GM12891 (cell line): Measurements from ENCODE around the gene MAMDC2.

Experiments
- DNase-seq: peaks from one replicate; pipeline ENCODE4 v3.0.0; 2011; ENCODE audit warnings: low spot score; ENCODE audit not compliant: insufficient read length
- FAIRE-seq: peaks from 2 replicates; lab custom pipeline; 2011; peaks lifted over from hg19 to GRCh38; lab: Jason Lieb, UNC
- PAX5 ChIP-seq: IDR thresholded peaks from 2 replicates; pipeline ENCODE4 v1.6.1; 2011; ENCODE audit warnings: low read length, moderate library complexity, mild to moderate bottlenecking; ENCODE audit not compliant: insufficient read depth, severe bottlenecking
- POLR2A ChIP-seq: IDR thresholded peaks from 2 replicates; pipeline ENCODE4 v1.6.1; 2011; ENCODE audit warnings: low read depth, low read length, control low read depth
- POLR2AphosphoS5 ChIP-seq: IDR thresholded peaks from 2 replicates; pipeline ENCODE4 v1.6.1; 2011; ENCODE audit warnings: low read depth, low read length, control low read depth
- POU2F2 ChIP-seq: IDR thresholded peaks from 2 replicates; pipeline ENCODE4 v1.6.1; 2011; ENCODE audit warnings: low read depth, mild to moderate bottlenecking, control low read depth, low read length, moderate library complexity
- SPI1 ChIP-seq: IDR thresholded peaks from 2 replicates; pipeline ENCODE4 v1.6.1; 2011; ENCODE audit warnings: low read depth, low read length, control low read depth
- TAF1 ChIP-seq: IDR thresholded peaks from 2 replicates; pipeline ENCODE4 v1.6.1; 2011; ENCODE audit warnings: low read depth, low read length, control low read depth

Gene MAMDC2

DNA sequence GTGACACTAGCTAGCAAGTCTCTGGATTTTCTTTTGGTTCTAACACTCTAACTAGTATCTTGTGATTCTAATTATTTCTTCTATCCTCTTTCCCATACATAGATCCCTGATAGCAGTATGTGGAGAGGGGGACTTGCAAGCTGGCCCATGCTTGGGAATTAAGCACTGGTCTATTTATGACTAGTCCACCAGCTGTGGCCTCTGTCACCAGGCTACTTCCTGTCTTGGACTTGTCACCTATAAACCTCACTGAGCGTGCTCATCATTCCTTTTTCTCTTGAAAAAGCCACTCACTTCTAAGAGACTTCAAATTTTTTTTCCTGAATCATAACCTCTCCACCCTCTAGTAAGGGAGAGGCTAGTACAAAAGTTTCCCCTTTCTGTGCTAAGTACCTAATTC, 32.3 kb upstream of the MAMDC2 start:
- DNase-seq (no peak), FAIRE-seq (no peak)
- no peak for TF ChIP-seq SPI1

DNA sequence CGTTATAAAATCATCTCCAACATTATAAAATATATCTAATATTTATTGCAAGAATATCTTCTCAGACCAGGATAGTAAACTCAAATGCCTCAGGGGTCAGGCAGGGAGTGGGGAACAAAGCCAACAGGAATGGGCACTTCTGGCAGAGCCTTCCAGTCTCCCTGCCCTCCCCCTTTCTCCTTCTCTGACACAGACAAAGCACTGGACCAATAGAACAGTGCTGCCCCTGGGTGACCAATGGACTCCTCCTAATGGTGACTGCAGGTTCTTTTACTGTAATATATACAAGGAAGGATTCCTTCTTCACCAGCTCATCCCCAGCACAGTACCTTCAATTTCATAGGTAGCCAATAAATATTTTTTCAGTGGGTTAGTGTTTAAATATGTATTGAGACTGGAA, 31.1 kb upstream of the MAMDC2 start:
- DNase-seq (no peak), FAIRE-seq (no peak)
- TF ChIP-seq TAF1, result no peak
- TF ChIP-seq POLR2A, result no peak
- no peak for TF ChIP-seq POLR2AphosphoS5
- TF ChIP-seq SPI1, result no peak
- no peak for TF ChIP-seq POU2F2
- TF ChIP-seq PAX5, result no peak

DNA sequence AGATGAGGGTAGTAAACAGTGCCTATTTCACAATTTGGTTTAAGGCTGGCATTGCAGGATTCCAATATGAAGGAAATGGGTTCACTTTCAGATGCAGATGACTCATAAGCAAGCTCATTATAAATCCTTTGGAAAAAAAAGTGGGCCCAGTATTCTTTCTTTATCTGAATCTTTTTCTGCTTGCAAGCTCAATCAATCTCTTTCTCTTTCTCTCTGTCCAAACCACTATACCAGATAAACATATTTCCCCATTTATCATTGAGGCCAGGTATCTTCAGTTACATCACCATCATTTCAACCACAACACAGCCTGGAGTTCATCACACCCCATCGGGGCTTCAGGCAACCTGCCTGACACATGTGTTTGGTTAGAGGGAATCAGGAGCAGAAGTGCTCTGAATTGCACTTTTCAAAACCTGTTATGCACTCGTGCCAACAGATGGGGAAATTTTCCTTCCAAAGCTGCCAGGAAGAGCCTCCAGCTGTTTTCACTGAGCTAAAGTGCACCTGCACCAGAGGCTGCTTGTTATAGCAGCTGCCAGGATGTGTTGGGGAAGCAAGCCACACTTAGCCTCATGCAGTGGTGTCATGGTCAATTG, 30.0 kb upstream of the MAMDC2 start:
- FAIRE-seq (no peak), DNase-seq (no peak)
- TF ChIP-seq POLR2AphosphoS5 (no peak), POU2F2 (no peak), SPI1 (no peak), PAX5 (no peak), TAF1 (no peak), POLR2A (no peak)

DNA sequence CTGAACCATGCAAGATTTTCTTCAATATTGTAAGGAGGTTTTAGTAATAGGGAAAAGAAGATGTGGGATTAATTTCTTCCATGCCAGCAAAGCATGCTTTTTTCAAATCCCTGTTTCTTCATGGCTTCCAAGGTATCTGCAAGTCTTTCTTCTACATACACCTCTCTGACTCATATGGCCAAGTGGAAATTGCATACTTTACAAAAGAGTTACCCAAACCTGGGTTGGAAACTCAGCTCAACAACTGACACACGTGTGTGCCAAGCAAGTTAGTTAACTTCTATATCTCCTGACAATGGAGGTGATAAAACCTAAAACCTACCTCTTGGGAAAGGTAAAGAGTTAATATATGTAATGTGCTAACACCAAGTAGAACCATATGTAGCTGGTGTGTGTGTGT, 28.5 kb upstream of the MAMDC2 start:
- FAIRE-seq, result no peak
- DNase-seq, result no peak
- TF ChIP-seq POLR2AphosphoS5, result no peak

DNA sequence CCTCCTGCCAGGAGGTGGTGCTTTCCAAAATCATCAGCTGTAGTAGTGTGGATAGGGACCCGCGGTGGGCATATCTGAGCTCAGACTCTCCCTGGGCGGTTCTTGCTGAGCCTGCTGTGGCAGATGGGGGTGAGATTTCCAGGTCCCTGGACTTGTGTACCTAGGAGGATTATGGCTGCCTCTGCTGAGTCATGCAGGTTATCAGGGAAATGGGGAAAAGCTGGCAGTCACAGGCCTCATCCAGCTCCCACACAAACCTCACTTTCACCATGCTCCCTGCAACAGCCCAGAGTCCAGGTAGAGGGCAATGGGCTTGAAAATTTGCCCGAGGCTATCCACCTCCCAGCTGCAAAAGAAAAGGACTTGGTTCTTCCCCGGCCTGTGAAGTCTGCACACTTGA, 23.4 kb upstream of the MAMDC2 start:
- TF ChIP-seq POU2F2, result no peak
- TF ChIP-seq PAX5, result no peak
- no peak for TF ChIP-seq TAF1
- no peak for TF ChIP-seq SPI1
- no peak for TF ChIP-seq POLR2A
- no peak for TF ChIP-seq POLR2AphosphoS5
- DNase-seq (no peak), FAIRE-seq (no peak)

DNA sequence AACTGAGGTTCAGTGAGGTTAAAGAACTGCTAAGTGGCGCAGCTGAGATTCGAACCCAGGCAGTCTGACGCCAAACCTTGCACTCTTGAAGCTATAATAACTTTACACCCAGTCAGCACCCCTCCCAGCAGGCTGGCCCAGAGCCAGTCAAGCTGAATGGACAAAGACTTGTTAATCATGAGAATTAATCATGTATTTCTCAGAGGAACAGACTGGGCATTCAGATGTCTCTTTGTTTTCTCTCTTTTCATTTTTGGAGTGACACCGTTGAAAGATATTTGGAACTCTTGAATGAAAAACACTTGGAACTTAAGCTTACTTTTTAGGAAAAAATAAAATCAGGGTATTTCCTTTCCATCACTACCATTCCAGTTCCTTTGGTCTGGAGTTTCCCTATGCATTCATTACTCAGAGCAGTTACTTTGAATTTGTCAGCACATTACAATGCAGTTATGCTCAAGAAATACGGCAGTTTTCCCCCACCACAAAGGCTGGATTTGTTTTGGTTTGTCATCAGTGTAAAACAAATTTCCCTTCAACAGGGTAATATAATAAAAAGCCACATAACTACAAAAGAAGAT, 22.6 kb upstream of the MAMDC2 start:
- no peak for DNase-seq

DNA sequence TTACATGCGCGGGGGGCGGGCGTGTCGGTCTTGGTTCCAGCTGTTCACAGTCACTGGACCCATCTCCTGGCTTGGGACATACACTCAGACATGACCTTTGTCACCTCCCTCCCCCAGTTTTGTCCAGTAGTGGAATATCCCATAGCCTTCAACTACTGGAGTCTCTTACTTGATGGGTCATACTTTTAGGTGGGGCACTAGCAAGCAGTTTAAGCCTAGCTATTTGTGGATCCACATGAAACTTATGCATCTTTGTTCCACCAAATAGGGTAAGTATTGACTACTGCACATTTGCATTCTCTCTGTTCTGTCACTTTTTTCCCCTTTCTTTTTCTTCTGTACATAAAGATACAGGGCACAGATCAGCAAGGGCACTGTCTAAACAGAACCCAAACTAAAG, 15.4 kb upstream of the MAMDC2 start:
- no peak for FAIRE-seq
- TF ChIP-seq POLR2A (no peak), SPI1 (no peak), POLR2AphosphoS5 (no peak), POU2F2 (no peak), PAX5 (no peak), TAF1 (no peak)
- no peak for DNase-seq

More for the DNA sequence above, 22.6 kb upstream of the MAMDC2 start:
- TF ChIP-seq SPI1 (no peak), POU2F2 (no peak), POLR2A (no peak), POLR2AphosphoS5 (no peak), TAF1 (no peak), PAX5 (no peak)
- no peak for FAIRE-seq

DNA sequence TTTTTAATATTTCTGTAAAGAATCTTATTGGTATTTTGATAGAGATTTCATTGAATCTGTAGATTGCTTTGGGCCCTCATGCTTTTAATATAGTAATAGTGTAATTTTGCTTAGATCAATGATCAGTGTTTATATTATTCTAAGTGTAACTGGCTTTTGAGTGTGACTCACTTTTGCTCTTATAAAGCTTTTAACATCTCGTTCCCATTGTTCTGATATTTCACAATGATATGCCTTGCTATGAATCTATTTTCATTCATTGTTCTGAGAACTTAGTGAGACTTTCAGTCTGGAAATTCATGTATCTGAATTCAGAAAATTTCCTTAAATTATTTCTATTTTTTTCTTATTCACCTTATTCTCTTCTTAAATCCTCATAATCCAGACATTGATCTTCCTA, 13.5 kb upstream of the MAMDC2 start:
- DNase-seq, result no peak
- TF ChIP-seq PAX5 (no peak), POLR2A (no peak), POLR2AphosphoS5 (no peak), SPI1 (no peak)
- no peak for FAIRE-seq

DNA sequence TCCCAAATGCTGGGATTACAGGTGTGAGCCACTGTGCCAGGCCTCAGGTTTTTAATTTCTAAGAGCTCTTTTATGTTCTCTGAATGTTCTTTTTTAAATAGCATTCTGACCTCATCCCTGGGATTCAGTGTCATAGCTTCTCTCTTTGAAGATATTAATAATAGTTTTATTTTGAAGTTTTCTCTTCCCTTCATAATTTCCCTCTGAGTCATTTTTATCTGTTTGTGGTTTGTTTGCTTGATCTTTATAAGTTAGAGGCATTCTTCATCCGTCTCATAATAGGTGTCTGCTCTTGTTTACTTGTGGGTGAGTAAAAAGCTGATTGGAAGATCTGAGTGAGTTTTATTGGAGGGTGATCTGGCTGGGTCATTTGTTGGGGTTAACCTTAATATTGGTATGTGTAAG, 12.5 kb upstream of the MAMDC2 start:
- DNase-seq (no peak), FAIRE-seq (no peak)
- TF ChIP-seq PAX5 (no peak), POLR2AphosphoS5 (no peak), POU2F2 (no peak), SPI1 (no peak), TAF1 (no peak), POLR2A (no peak)

DNA sequence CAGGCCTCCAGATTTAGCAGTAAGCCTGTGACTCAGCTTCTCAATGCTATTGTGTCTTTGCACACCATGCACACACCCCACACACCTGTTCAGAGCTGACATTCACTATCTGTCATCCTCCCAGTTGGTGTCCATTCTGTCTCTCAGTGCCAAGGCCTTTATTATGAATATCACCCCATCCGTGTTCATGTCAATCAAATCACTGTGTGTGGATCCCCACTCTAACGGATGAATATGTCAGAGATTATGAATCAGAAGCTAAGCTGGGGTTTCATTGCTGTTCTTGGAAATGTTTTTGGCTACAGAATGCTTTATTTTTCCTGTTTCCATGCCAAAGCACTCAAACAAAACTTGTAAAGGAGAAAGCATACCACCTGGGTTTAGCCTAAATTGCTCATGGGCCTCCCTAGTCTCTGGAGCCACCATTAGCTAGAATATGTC, 9.4 kb upstream of the MAMDC2 start:
- no peak for DNase-seq
- TF ChIP-seq SPI1, result no peak
- no peak for TF ChIP-seq TAF1
- no peak for TF ChIP-seq POLR2AphosphoS5
- no peak for TF ChIP-seq PAX5
- TF ChIP-seq POU2F2, result no peak
- no peak for TF ChIP-seq POLR2A
- no peak for FAIRE-seq

DNA sequence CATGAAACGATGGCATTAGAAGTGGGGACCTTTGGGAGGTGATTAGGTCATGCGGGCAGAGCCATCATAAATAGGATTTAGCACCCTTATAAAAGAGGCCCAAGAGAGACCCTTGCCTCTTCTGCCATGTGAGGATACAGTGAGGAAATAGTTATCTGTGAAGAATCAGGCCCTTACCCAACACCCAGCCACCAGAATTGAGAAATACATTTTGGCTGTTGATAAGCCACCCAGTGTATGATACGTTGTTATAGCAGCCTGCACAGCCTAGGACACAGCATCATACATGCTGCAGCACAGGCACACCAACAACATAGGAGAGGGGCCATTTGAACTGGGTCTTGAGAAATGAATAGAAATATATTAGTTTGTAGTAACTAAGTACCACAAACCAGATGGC, 8.0 kb upstream of the MAMDC2 start:
- no peak for FAIRE-seq
- no peak for DNase-seq
- TF ChIP-seq POLR2AphosphoS5 (no peak), TAF1 (no peak), PAX5 (no peak), POU2F2 (no peak), POLR2A (no peak), SPI1 (no peak)
